ENCODE data around the gene PPP2R5C.

PPP2R5C gene

DNA sequence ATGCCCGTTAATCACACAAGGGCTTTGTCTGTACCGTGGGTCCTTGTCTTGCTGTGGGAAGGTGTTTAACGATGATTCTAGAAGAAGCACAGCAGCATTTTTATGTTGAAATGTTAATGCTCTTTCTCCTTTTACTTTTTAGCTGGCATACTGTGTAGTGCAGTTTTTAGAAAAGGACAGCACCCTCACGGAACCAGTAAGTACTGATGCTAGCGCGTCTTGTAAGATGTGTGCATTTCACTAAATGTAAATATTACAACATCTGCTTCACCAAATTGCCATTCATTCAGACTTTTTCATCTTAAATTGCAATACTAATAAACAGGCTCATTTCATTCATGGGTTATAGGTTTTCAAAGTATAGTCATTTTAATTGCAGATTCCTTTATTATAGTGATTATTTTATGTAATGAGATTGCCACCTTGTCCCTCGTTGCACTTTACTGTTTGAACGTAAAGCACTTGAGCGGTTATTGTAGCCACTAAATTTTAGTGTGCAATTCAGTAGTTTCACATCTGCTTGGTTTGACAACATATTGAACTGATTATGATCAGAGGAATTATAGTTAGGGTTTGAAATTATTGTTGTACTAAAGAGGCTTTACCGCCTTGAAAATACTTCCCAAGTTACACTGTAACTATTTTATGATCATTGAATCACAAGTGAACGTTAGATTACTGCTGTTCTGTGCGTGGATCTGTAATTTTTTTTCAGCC lies 133.0 kb downstream of the PPP2R5C start:
- no peak for TF ChIP-seq MEIS1 (CRISPR knock-in tag; IDR thresholded peaks at IDR 0.05; ENCODE audit: borderline replicate concordance)
- no peak for TF ChIP-seq ZNF221 (tag by site-specific recombination; IDR thresholded peaks at IDR 0.05; ENCODE audit: borderline replicate concordance)
- TF ChIP-seq, protein P1, sequence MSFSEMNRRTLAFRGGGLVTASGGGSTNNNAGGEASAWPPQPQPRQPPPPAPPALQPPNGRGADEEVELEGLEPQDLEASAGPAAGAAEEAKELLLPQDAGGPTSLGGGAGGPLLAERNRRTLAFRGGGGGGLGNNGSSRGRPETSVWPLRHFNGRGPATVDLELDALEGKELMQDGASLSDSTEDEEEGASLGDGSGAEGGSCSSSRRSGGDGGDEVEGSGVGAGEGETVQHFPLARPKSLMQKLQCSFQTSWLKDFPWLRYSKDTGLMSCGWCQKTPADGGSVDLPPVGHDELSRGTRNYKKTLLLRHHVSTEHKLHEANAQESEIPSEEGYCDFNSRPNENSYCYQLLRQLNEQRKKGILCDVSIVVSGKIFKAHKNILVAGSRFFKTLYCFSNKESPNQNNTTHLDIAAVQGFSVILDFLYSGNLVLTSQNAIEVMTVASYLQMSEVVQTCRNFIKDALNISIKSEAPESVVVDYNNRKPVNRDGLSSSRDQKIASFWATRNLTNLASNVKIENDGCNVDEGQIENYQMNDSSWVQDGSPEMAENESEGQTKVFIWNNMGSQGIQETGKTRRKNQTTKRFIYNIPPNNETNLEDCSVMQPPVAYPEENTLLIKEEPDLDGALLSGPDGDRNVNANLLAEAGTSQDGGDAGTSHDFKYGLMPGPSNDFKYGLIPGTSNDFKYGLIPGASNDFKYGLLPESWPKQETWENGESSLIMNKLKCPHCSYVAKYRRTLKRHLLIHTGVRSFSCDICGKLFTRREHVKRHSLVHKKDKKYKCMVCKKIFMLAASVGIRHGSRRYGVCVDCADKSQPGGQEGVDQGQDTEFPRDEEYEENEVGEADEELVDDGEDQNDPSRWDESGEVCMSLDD (tag by site-specific recombination; IDR thresholded peaks at IDR 0.05) = no peak
- TF ChIP-seq, protein P2, sequence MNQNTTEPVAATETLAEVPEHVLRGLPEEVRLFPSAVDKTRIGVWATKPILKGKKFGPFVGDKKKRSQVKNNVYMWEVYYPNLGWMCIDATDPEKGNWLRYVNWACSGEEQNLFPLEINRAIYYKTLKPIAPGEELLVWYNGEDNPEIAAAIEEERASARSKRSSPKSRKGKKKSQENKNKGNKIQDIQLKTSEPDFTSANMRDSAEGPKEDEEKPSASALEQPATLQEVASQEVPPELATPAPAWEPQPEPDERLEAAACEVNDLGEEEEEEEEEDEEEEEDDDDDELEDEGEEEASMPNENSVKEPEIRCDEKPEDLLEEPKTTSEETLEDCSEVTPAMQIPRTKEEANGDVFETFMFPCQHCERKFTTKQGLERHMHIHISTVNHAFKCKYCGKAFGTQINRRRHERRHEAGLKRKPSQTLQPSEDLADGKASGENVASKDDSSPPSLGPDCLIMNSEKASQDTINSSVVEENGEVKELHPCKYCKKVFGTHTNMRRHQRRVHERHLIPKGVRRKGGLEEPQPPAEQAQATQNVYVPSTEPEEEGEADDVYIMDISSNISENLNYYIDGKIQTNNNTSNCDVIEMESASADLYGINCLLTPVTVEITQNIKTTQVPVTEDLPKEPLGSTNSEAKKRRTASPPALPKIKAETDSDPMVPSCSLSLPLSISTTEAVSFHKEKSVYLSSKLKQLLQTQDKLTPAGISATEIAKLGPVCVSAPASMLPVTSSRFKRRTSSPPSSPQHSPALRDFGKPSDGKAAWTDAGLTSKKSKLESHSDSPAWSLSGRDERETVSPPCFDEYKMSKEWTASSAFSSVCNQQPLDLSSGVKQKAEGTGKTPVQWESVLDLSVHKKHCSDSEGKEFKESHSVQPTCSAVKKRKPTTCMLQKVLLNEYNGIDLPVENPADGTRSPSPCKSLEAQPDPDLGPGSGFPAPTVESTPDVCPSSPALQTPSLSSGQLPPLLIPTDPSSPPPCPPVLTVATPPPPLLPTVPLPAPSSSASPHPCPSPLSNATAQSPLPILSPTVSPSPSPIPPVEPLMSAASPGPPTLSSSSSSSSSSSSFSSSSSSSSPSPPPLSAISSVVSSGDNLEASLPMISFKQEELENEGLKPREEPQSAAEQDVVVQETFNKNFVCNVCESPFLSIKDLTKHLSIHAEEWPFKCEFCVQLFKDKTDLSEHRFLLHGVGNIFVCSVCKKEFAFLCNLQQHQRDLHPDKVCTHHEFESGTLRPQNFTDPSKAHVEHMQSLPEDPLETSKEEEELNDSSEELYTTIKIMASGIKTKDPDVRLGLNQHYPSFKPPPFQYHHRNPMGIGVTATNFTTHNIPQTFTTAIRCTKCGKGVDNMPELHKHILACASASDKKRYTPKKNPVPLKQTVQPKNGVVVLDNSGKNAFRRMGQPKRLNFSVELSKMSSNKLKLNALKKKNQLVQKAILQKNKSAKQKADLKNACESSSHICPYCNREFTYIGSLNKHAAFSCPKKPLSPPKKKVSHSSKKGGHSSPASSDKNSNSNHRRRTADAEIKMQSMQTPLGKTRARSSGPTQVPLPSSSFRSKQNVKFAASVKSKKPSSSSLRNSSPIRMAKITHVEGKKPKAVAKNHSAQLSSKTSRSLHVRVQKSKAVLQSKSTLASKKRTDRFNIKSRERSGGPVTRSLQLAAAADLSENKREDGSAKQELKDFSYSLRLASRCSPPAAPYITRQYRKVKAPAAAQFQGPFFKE (tag by site-specific recombination; IDR thresholded peaks at IDR 0.05; ENCODE audit: borderline replicate concordance) = no peak
- TF ChIP-seq ZNF169 (tag by site-specific recombination; IDR thresholded peaks at IDR 0.05) = no peak
- Histone ChIP-seq H3K4me1 (ENCODE audit: control insufficient read depth, insufficient read depth, low read length) (no peaks in the 10 kb centered on the region), H3K4me3 (ENCODE audit: low read depth, low read length) (no peak overlapping the region), H3K9me3 (ENCODE audit: control insufficient read depth, insufficient read depth, low read depth, low read length) (no peaks in the 10 kb centered on the region), H3K36me3 (ENCODE audit: control insufficient read depth in 2 of 2, insufficient read depth in 1 of 2, low read length in 2 of 2) (peaks cover 41 to 77% of the 10 kb centered on the region in 2 experiments), H3K27ac (ENCODE audit: extremely low read depth, low read depth, low read length) (no peak overlapping the region)
- POLR2A ChIA-PET = no interaction called here
- CTCF ChIA-PET = interaction anchor here (1.0 to 1.7 kb wide), 2 partner anchors 124 to 187 kb away, joined by 3 to 5 read pairs; no protein-coding TSS in a partner anchor

DNA sequence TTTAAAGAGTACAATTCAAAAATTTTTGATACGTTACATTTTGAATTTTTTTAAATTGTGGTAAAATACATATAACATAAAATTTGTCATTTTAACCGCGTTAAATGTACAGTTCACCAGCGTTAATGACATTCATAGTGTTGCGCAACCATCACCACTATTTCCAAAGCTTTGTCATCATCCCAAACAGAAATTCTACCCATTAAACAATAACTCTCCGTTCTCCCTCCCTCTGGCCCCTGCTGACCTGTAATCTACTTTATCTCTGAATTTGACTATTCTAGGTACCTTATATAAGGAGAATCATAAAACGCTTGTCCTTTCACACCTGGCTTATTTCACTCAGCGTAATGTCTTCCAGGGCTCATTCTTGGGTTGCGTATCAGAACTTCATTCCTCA lies 133.7 kb downstream of the PPP2R5C start:
- ChIA-PET POLR2A (no interaction called here), CTCF (interaction anchor here (1.0 kb wide), 1 partner anchor 124 kb away, joined by 3 read pairs; no protein-coding TSS in a partner anchor)
- no peaks in the 10 kb centered on the region for H3K4me1 ChIP-seq (ENCODE audit: control insufficient read depth, insufficient read depth, low read length)
- H3K27ac ChIP-seq (ENCODE audit: extremely low read depth, low read depth, low read length) = no peak overlapping the region
- TF ChIP-seq ZNF324 (tag by site-specific recombination; IDR thresholded peaks at IDR 0.05) (no peak), ZNF623 (tag by site-specific recombination; IDR thresholded peaks at IDR 0.05) (no peak), ZNF747 (tag by site-specific recombination; IDR thresholded peaks at IDR 0.05) (no peak)
- no peaks in the 10 kb centered on the region for H3K9me3 ChIP-seq (ENCODE audit: control insufficient read depth, insufficient read depth, low read depth, low read length)
- no peak overlapping the region for H3K4me3 ChIP-seq (ENCODE audit: low read depth, low read length)
- peaks cover 44 to 82% of the 10 kb centered on the region in 2 experiments for H3K36me3 ChIP-seq (ENCODE audit: control insufficient read depth in 2 of 2, insufficient read depth in 1 of 2, low read length in 2 of 2)

DNA sequence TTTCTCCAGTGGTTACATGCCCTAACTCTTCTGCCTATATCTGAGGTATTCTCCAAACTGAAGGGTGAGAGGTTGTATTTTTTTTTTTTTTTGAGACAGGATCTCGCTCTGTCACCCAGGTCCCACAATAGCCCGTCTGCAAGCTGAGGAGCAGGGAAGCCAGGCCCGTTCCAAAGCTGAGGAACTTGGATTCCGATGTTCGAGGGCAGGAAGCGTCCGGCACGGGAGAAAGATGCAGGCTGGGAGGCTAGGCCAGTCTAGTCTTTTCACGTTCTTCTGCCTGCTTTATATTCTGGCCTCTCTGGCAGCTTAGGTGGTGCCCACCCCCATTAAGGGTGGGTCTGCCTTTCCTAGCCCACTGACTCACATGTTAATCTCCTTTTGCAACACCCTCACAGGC lies 135.8 kb downstream of the PPP2R5C start:
- ChIA-PET POLR2A (no interaction called here), CTCF (interaction anchor here (0.7 kb wide), 1 partner anchor 200 kb away, joined by 3 read pairs; no protein-coding TSS in a partner anchor)
- Histone ChIP-seq H3K9me3 (ENCODE audit: control insufficient read depth, insufficient read depth, low read depth, low read length) (no peaks in the 10 kb centered on the region), H3K27ac (ENCODE audit: extremely low read depth, low read depth, low read length) (no peak overlapping the region), H3K36me3 (ENCODE audit: control insufficient read depth in 2 of 2, insufficient read depth in 1 of 2, low read length in 2 of 2) (peaks cover 41 to 91% of the 10 kb centered on the region in 2 experiments), H3K4me3 (ENCODE audit: low read depth, low read length) (no peak overlapping the region), H3K4me1 (ENCODE audit: control insufficient read depth, insufficient read depth, low read length) (no peaks in the 10 kb centered on the region)
- no peak for TF ChIP-seq KLF9 (tag by site-specific recombination; IDR thresholded peaks at IDR 0.05; ENCODE audit: low read depth)
- no peak for TF ChIP-seq FEZF1 (tag by site-specific recombination; IDR thresholded peaks at IDR 0.05)
- no peak for TF ChIP-seq HOXA7 (CRISPR knock-in tag; IDR thresholded peaks at IDR 0.05; ENCODE audit: borderline replicate concordance)
- TF ChIP-seq ZNF624 (tag by site-specific recombination; IDR thresholded peaks at IDR 0.05) = no peak
- TF ChIP-seq ZNF274 (IDR thresholded peaks at IDR 0.05; ENCODE audit: low read length) = no peak
- TF ChIP-seq ZNF274 (tag by site-specific recombination; IDR thresholded peaks at IDR 0.05; ENCODE audit: borderline replicate concordance) = no peak
- TF ChIP-seq ZNF600 (tag by site-specific recombination; IDR thresholded peaks at IDR 0.05) = no peak
- TF ChIP-seq, protein P3, sequence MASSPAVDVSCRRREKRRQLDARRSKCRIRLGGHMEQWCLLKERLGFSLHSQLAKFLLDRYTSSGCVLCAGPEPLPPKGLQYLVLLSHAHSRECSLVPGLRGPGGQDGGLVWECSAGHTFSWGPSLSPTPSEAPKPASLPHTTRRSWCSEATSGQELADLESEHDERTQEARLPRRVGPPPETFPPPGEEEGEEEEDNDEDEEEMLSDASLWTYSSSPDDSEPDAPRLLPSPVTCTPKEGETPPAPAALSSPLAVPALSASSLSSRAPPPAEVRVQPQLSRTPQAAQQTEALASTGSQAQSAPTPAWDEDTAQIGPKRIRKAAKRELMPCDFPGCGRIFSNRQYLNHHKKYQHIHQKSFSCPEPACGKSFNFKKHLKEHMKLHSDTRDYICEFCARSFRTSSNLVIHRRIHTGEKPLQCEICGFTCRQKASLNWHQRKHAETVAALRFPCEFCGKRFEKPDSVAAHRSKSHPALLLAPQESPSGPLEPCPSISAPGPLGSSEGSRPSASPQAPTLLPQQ (tag by site-specific recombination; IDR thresholded peaks at IDR 0.05) = no peak
- TF ChIP-seq OVOL3 (tag by site-specific recombination; IDR thresholded peaks at IDR 0.05) = no peak
- TF ChIP-seq YY2 (tag by site-specific recombination; IDR thresholded peaks at IDR 0.05) = no peak
- no peak for TF ChIP-seq ZNF654 (tag by site-specific recombination; IDR thresholded peaks at IDR 0.05; ENCODE audit: low read depth)
- no peak for TF ChIP-seq IKZF3 (tag by site-specific recombination; IDR thresholded peaks at IDR 0.05)
- no peak for TF ChIP-seq ZNF707 (tag by site-specific recombination; IDR thresholded peaks at IDR 0.05)
- no peak for TF ChIP-seq ZFP37 (tag by site-specific recombination; IDR thresholded peaks at IDR 0.05)

Data from HEK293 (cell line).